SK-N-SH (cell line): ENCODE measurements around the gene TACC2. TPM values are rescaled to one million over a fixed set of nuclear protein-coding genes. Genes with fewer than 3 reads are reported as not detected.
"Not testable (repeated sequence)": the region's sequence is repeated elsewhere in the genome, so short reads cannot be mapped to it uniquely, and the experiment has no call there.

ENCODE experiments used
- CTCF ChIA-PET: fragments of 300-600, 350-600 bp; formaldehyde crosslinking; extraction: SDS; loops from one replicate; lab custom pipeline; 2021; lab: Yijun Ruan, JAX
- POLR2A ChIA-PET: fragments of 350-600 bp; sonication (Branson Sonifier 250); formaldehyde crosslinking; extraction: SDS; loops from one replicate; lab custom pipeline; 2020; ENCODE audit warnings: antibody characterized with exemption, inconsistent platforms; lab: Yijun Ruan, JAX
- DNase-seq: peaks from one replicate; pipeline ENCODE4 v3.0.0; 2012
- H2AFZ ChIP-seq: fragments of 200-600 bp; sonication (generic); 2 replicates; pipeline ENCODE4 v1.8.1; 2016; ENCODE audit warnings: antibody characterized with exemption, mild to moderate bottlenecking, low read depth
- H3F3A ChIP-seq: fragments of 200-600 bp; sonication (generic); replicated peaks from 2 replicates; pipeline ENCODE3; 2016; ENCODE audit warnings: antibody characterized with exemption, mild to moderate bottlenecking; ENCODE audit not compliant: insufficient read depth
- H3K27ac ChIP-seq, 2 experiments: fragments of 200-500 bp in 1 of 2; fragments of 200-600 bp in 1 of 2; sonication (Bioruptor generic) in 1 of 2; sonication (generic), shearing (Covaris generic) in 1 of 2; 2 replicates each; pipeline versions ENCODE4 v1.5.1 to v1.6.1; 2014 to 2016; ENCODE audit warnings: low read depth in 2 of 2, inconsistent platforms in 1 of 2, low read length in 1 of 2, mild to moderate bottlenecking in 1 of 2, mixed read lengths in 1 of 2
- H3K27me3 ChIP-seq: fragments of 200-600 bp; sonication (generic), shearing (Covaris generic); 2 replicates; pipeline ENCODE4 v1.6.1; 2016; ENCODE audit warnings: mixed run types; ENCODE audit not compliant: insufficient read depth
- H3K36me3 ChIP-seq, 2 experiments: fragments of 200-500 bp in 1 of 2; fragments of 200-600 bp in 1 of 2; sonication (Bioruptor generic) in 1 of 2; sonication (generic) in 1 of 2; replicated peaks in 1 of 2; 2 replicates each; pipeline versions ENCODE3 to v1.5.1; 2014 to 2016; ENCODE audit warnings: low read length in 1 of 2, mild to moderate bottlenecking in 1 of 2; ENCODE audit not compliant: insufficient read depth in 2 of 2, control insufficient read depth in 1 of 2
- H3K4me1 ChIP-seq, 2 experiments: fragments of 200-500 bp in 1 of 2; fragments of 200-600 bp in 1 of 2; sonication (Bioruptor generic) in 1 of 2; sonication (generic), shearing (Covaris generic) in 1 of 2; 2 replicates each; pipeline versions ENCODE4 v1.5.1 to v1.6.1; 2014 to 2016; ENCODE audit warnings: low read depth in 1 of 2, low read length in 1 of 2, mixed run types in 1 of 2; ENCODE audit not compliant: insufficient read depth in 2 of 2, control insufficient read depth in 1 of 2
- H3K4me2 ChIP-seq: fragments of 200-600 bp; sonication (generic), shearing (Covaris generic); 2 replicates; pipeline ENCODE4 v1.6.1; 2017; ENCODE audit warnings: mixed run types
- H3K4me3 ChIP-seq, 2 experiments: fragments of 200-500 bp in 1 of 2; fragments of 200-600 bp in 1 of 2; sonication (Bioruptor generic) in 1 of 2; sonication (generic), shearing (Covaris generic) in 1 of 2; 2 replicates each; pipeline versions ENCODE4 v1.5.1 to v1.8.1; 2014 to 2016; ENCODE audit warnings: low read depth in 2 of 2, inconsistent platforms in 1 of 2, low read length in 1 of 2, mild to moderate bottlenecking in 1 of 2, mixed read lengths in 1 of 2, moderate library complexity in 1 of 2
- H3K79me2 ChIP-seq: fragments of 200-600 bp; sonication (generic); 2 replicates; pipeline ENCODE4 v1.8.1; 2017; ENCODE audit warnings: mild to moderate bottlenecking; ENCODE audit not compliant: insufficient read depth
- H3K9ac ChIP-seq: fragments of 200-600 bp; sonication (generic); 2 replicates; pipeline ENCODE4 v1.6.1; 2017; ENCODE audit warnings: mixed run types
- H3K9me2 ChIP-seq: fragments of 200-600 bp; sonication (generic); 2 replicates; pipeline ENCODE4 v1.6.1; 2017; ENCODE audit warnings: mixed run types
- H3K9me3 ChIP-seq: fragments of 200-600 bp; sonication (generic); 2 replicates; pipeline ENCODE4 v1.6.1; 2017; ENCODE audit warnings: mixed run types, mild to moderate bottlenecking, moderate library complexity
- H4K20me1 ChIP-seq: fragments of 200-600 bp; sonication (generic); 2 replicates; pipeline ENCODE4 v1.6.1; 2017; ENCODE audit warnings: mild to moderate bottlenecking, mixed run types; ENCODE audit not compliant: insufficient read depth
- ELF1 ChIP-seq: IDR thresholded peaks from 2 replicates; pipeline ENCODE4 v1.4.0; 2012
- EZH2phosphoT487 ChIP-seq: fragments of 200-600 bp; sonication (generic); IDR thresholded peaks from 2 replicates; pipeline ENCODE4 v1.6.1; 2017; ENCODE audit warnings: low read depth, mixed run types, mild to moderate bottlenecking, antibody characterized with exemption, moderate library complexity, borderline replicate concordance
- RAD21 ChIP-seq: IDR thresholded peaks from 2 replicates; pipeline ENCODE4 v1.6.1; 2012; ENCODE audit warnings: mild to moderate bottlenecking, low read length
- RXRA ChIP-seq: IDR thresholded peaks from 2 replicates; pipeline ENCODE4 v1.4.0; 2012; ENCODE audit warnings: low read depth, mild to moderate bottlenecking, borderline replicate concordance
- SMC3 ChIP-seq: IDR thresholded peaks from 2 replicates; pipeline ENCODE4 v1.6.1; 2012; ENCODE audit warnings: low read depth, low read length, improper control_type of control experiment
- TAF1 ChIP-seq: IDR thresholded peaks from 2 replicates; pipeline ENCODE4 v1.6.1; 2012; ENCODE audit warnings: low read depth, mild to moderate bottlenecking, low read length, moderate library complexity, borderline replicate concordance
- TEAD4 ChIP-seq: IDR thresholded peaks from 2 replicates; pipeline ENCODE4 v1.4.0; 2012; ENCODE audit warnings: mild to moderate bottlenecking, borderline replicate concordance; ENCODE audit not compliant: insufficient read depth
- USF1 ChIP-seq: IDR thresholded peaks from 2 replicates; pipeline ENCODE4 v1.4.0; 2012; ENCODE audit warnings: low read depth, borderline replicate concordance
- USF2 ChIP-seq: fragments of 150-350 bp; IDR thresholded peaks from 2 replicates; pipeline ENCODE4 v1.6.1; 2017; ENCODE audit warnings: antibody characterized with exemption, low read length, low read depth, borderline replicate concordance
- ZBTB33 ChIP-seq: IDR thresholded peaks from 2 replicates; pipeline ENCODE4 v1.4.0; 2012; ENCODE audit warnings: low read depth, borderline replicate concordance
- WGBS: methylation state at CpG from one replicate; pipeline ENCODE4 v1.1.6; 2017; ENCODE audit warnings: low lambda C conversion rate; 5-methylcytosine and 5-hydroxymethylcytosine counted together
- polyA plus RNA-seq, 3 experiments: library from polyadenylated mRNA; depleted of rRNA; stranded (reverse); fragments of >200 nt; gene quantifications; 2 replicates each; pipeline ENCODE4 v1.2.3, GENCODE V29; 2012

The TACC2 gene
- polyA plus RNA-seq, 1 of the 3 experiments (the other 2 are of a cell fraction) = 8.8 TPM

GRCh38 chr10:122091722-122092121, 102.8 kb downstream of the TACC2 start (continued):
- TF ChIP-seq ZBTB33 = no peak

- H3K4me3 ChIP-seq = no peak overlapping the region
- DNase-seq = no peak
- no peak overlapping the region for H2AFZ ChIP-seq
- WGBS = 69% methylated on average over 3 of the region's 3 CpGs
- no peaks in the 10 kb centered on the region for H3K9me3 ChIP-seq
- TF ChIP-seq USF1 (no peak), TAF1 (no peak), ELF1 (no peak), USF2 (no peak), RAD21 (no peak), EZH2phosphoT487 (no peak), SMC3 (no peak), TEAD4 (no peak), RXRA (no peak)
- no peaks in the 10 kb centered on the region for H3K9me2 ChIP-seq
- POLR2A ChIA-PET = no interaction called here
- H3K4me1 ChIP-seq = no peaks in the 10 kb centered on the region; a peak in 1 of 4 replicates
- peaks cover 5% of the 10 kb centered on the region; the same call in 1 of the 2 replicates for H3K27me3 ChIP-seq
- H3K9ac ChIP-seq = no peak overlapping the region
- H3K27ac ChIP-seq = no peak overlapping the region
- H3K36me3 ChIP-seq = no peaks in the 10 kb centered on the region
- no peaks in the 10 kb centered on the region for H3F3A ChIP-seq
- no peak overlapping the region for H3K4me2 ChIP-seq
- CTCF ChIA-PET = interaction anchor here (1.3 to 2.0 kb wide), 3 partner anchors 14 to 269 kb away, joined by 3 to 4 read pairs (median 3); no protein-coding TSS in a partner anchor
- no peaks in the 10 kb centered on the region for H3K79me2 ChIP-seq
- H4K20me1 ChIP-seq = no peaks in the 10 kb centered on the region
Measured at GRCh38 chr10:122093076-122093475, 104.1 kb downstream of the TACC2 start.

- DNase-seq, H3K4me2 ChIP-seq, H3K36me3 ChIP-seq, H3K27ac ChIP-seq, H4K20me1 ChIP-seq, H3K9me3 ChIP-seq, H3K79me2 ChIP-seq, H3K4me3 ChIP-seq, H2AFZ ChIP-seq, H3F3A ChIP-seq, H3K9me2 ChIP-seq, POLR2A ChIA-PET, CTCF ChIA-PET, H3K9ac ChIP-seq, H3K27me3 ChIP-seq: not testable (repeated sequence)
- WGBS = 75% methylated on average over 10 of the region's 11 CpGs
- peaks cover 0 to 10% of the 10 kb centered on the region in 2 experiments; a peak in 1 of 4 replicates for H3K4me1 ChIP-seq
Measured at GRCh38 chr10:122096181-122096580, 107.2 kb downstream of the TACC2 start.
